ENCODE results near the gene GRP.

GRP gene
- long read RNA-seq, donor 1: 0 reads
- long read RNA-seq, donor 2: 0 reads
- long read RNA-seq, donor 3: 0 reads
- long read RNA-seq, donor 4: 0 reads
- long read RNA-seq, donor 5: 0 reads
- long read RNA-seq, donor 6: 0 reads
- long read RNA-seq, donor 7: 0 reads
- long read RNA-seq, donor 8: 0 reads

DNA sequence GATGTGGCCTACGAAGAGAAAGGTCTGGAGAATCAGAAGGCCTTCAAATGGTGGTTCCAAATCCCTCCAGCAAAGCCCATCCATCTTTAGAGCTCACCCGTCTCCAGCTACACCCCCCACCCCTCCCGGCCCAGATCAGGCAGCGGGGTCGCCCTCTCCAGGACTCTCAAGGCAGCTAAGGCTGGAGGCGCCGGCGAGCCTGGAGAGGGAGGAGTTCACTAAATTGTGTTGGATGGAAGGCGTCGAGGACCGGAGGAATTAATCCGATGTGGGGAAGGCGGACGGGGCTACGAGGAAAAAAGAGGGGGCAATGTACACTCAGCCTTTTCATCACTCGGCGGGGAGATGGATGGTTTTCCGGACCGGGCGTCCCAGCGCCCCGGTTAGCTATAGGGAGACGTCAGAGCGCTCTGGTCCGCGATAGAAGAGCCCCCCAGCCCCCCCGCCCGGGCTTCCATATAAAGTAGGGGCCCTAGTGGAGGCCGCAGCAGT, at the start of gene GRP:
GRP (plus strand) TSS at position 487 of the 492 bp plus-strand sequence. CDS start 108 bp downstream, outside the sequence.
- no peak for DNase-seq

DNA sequence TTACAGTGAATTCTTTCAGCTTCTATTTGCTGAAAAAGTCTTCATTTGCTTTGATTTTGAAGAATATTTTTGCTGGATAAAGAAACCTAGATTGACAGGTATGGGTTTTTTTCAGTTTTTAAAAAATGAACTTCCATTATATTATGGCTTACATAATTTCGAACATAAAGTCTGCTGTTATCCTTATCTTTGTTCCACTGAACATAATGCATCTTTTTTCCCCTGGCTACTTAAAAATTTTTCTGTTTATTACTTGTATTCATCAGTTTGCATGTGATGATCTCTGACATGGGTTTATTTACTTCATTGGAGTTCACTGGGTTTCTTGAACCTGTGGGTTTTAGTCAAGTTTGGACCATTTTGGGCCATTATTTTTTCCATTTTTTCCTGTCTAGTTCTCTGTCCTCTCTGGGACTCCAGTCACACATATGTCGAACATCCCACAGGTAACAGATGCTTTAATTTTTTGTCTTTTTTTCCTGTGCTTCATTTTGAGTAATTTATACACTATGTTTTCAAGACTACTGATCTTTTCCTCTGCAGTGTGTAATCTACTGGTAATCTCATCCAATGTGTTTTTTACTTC, 47.2 kb upstream of the GRP start:
- DNase-seq: no peak

DNA sequence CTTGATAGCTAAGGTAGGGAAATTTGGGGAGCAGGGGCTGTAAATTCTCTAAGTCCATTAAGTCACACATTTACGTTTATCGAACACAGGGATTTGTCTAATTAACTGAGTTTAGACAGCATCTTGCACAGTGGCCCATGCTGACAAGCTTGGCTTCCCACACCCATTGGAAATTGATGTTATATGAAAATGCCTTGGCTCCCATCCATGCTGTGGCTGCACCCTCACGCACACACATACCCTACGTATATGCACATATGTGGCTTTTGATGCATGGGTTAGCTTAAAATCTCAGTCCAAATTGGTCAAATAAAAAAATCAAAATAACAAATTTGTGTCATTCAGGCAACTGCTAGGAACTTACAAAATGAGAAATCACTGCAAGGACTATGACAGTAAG, 42.5 kb upstream of the GRP start:
- DNase-seq: no peak

DNA sequence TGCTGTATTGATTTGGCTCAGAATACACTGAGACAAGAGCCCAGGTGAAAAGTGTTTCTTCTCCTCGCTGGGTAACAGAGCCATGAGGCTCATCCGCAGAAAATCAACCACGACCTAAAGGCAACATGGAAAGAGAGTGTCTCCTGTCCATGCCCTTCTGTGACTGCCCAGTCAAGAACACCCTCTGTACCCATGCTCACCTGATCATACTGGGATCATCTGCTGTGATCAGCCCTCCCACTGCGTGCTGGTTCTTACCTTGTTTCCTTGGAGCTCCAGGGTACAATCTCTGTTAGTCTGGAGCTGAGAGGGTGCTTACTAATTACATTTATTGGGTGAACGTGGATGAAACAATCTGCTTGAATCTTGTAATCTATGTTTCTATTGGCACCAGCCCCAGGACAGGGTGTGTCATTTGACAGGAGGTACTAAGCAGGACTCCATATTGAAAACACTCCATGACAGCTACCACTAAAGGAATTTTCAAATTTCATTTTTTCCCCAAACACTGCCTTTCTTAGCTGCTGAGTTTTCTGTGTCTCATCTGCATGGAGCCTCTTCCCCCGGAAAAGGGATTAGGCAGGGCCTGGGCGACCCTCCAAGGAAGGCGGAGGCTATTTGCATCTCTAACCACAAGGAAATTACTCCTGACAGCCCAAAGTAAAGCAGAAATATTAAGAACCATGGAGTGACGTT, 39.7 kb upstream of the GRP start:
- DNase-seq: no peak

DNA sequence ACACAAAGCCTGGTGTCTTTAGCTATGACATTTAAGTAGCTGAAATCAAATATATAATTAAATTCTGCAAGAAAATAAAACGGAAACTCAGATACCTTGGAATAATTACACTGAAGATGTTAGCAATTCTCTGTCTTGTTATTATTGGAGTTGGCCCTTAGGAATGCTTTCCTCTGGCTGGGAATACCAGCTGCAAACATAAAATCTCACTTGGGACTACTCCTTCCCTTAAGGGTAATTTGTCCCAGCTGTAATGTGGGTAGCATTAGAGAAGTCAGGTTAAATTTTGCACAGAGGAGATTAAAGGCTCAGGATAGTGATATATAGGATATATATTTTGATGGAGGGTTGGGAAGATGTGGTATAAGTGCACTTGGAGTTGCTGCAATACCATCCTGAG, 37.3 kb upstream of the GRP start:
- no peak for DNase-seq

DNA sequence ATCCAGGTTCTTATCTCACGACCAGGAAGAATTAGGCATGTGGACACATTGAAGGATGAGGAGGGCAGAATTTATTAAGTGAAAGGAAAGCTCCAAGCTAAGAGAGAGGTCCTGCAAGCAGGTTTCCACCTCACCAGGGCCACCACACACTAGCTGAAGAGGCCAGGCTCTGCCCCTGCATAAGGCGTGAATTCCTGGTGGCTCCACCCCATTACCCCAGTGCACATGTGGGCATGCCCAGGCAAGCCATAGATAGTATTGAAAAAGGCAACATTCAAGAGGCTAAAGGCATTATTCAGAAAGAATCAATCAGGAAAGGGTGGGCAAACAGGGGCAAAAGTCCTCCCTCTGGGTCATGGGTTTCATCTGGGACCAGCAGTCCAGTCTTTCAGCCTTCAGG, 30.9 kb upstream of the GRP start:
- DNase-seq: no peak

DNA sequence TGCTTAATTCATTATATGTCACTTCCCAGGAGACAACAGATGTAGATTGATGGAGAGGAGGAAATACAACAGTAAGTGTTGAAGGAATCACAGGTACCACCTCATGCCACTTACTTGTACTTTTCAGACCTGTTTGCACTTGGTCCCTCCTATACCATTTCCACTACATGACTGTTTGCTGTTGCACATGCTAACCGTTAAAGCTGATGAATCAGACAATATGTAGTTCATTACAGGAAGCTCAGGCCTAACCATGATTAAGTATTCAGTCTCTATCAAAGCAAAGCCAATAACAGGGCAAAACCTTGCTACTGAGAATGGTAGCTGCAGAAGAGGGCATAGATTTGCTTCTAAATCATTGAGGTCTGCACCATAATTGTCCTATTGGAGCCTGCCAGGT, 30.2 kb upstream of the GRP start:
- no peak for DNase-seq

DNA sequence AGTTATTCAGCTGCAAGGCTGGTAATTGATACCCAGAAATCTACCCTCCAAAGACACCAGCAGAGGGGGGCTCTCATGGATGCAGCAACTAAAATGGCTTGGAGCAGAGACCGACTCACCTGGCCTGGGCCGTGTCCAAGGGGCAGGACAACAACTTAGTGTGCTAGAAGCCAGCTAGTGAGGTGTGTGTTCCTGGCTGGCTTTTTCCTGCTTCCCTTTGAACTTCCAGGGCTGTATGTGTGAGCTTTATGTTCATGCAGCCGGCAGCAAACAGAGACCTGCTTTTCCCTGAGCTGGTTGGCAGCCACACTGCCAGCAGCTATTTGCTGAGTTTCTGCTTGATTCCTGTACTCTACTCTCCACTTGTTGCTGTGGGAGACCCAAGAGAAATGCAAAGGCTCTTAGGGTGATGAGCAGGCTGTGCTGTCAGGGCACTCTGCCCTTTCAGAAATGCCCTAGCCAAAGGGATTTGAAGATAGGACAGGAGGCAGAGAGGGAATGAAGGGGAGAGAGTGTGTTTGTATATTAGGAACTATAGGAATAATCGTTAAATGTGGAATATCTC, 23.7 kb upstream of the GRP start:
- no peak for DNase-seq

DNA sequence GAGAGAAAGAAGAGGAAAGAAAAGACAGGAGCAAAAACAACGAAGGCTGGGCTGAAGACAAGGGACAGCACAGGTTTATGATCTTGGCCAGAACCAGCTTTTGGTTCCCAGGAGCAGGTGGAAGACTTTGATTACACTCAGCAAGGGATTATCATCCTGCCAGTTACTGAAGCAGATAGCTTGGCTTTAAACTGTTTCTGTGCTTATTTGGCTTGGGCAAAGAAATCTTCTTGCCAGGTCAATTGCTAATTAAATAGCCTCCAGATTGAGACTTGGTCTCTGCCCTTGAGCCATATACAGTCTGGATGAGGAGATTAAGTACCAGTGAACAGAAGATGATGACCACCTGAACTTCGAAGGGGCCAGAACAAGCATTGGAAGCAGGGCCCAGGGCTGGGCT, 22.3 kb upstream of the GRP start:
- no peak for DNase-seq

DNA sequence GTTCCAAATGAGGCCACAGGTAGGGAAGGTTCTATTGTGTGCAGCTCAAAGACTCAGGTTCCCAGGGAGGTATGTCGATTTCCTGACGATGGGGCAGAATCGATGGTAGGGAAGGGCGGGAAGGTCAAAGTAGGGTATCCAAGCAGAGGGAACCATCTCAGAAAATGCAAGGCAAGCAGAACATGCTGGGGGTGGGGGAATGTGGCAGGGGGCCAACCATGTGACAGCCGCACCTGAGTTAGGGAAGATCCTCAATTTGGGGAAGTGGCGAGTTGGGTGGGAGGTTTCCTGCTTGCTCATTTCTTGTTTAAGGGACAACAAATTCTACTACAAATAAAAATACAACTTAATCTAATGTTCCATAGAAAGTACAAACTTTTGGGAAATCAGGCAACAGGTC, 21.7 kb upstream of the GRP start:
- DNase-seq: no peak

DNA sequence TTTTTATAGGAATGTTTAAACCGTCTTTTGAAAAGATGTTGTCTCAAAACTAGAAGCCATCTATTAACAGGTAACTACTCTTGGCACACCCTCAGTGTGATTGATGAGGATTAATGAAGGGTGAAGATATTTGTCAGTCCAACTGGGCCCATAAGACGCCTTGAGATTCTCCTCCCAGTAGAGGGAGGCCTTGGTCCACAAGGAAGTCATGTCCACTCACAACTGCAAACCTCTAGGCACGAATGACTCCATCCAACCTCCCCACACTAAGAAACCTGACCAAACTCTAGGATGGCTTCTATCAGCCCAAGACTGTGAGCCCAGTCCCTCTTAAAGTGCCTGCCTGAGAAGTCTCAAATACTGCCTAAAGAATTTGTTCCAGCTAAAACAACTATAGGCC, 19.2 kb upstream of the GRP start:
- DNase-seq: no peak

DNA sequence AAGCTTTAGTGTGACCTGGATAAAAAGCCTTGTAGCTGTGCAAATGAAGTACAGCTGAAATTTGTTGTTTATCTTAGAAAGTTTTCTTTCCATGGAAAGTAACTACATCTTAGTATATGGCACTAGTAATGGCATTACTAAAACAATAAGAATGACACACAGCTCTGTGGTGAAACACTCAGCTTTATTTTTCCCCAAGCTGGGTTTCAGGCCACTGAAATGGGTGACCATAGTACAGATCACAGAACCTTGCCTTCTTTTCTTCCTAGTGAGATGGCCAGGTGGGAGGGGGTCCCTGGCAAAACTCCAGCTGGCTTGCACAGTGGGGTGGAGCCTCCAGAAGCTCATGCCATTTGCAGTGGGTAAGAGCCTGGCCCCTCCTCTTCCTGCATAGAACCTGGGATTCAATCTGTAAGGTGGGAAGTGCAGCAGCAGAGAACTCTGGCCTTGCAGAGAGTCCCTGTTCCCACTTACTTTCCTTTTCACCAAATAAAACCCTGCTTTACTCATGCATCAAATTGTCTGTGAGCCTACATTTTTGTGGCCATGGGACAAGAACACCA, 17.6 kb upstream of the GRP start:
- DNase-seq: no peak

DNA sequence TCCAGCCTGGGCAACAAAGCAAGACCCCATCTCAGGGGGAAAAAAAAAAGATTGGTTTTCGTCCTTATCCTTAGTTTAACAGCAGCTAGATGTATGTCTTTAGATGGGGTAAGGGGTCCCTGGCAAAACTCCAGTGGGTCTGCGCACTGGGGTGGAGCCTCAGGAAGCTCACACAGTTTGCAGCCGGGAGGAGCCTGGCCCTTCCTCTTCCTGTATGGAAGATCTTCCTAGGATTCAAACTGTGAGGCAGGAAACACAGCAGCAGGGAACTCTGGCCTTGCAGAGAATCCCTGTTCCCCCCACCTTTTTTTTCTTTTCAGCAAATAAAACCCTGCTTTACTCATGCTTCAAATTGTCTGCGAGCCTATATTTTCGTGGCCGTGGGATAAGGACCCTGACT, 12.5 kb upstream of the GRP start:
- no peak for DNase-seq

DNA sequence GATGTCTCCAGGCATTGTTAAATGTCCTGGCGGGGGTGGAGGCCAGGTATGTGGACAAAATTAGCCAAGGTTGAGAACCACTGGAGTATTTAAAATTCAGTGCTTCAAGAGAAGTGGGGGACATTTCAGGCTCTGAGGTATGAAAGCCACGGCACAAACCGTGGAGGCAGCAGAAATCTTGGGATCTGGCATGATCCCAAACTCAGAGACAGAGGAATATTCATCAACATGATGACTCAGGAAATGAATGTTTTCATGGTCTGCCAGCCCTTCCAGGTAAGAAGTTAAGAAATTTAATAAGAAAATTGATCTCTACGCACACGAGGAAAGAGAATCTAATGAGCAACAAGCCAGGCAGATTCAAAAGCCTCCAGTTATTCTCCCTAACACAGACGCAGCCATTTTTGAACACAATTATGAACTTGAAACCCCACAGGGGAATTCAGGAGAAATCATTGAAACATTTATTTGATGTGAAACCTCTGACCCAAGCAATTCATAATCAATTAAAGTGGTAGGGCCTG, 11.3 kb upstream of the GRP start:
- DNase-seq: no peak

DNA sequence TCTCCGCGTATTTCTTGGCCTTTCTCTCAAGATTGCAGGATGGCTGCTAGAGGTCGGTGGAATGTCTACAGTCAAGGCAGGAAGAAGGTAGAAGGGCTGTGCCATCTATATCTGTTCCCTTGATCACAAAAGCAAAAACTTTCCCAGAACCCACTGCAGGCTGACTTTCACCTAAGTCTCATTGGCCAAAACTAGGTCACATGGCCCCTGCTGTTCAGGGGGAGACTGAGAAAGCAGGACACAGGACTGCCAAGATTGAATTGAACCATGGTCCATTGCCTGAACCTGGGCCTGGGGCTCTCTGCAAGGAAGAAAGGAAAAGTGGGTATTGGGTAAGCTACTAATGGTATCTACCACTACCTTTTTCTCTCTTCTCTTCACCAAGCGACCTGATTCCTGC, 9.7 kb upstream of the GRP start:
- no peak for DNase-seq

DNA sequence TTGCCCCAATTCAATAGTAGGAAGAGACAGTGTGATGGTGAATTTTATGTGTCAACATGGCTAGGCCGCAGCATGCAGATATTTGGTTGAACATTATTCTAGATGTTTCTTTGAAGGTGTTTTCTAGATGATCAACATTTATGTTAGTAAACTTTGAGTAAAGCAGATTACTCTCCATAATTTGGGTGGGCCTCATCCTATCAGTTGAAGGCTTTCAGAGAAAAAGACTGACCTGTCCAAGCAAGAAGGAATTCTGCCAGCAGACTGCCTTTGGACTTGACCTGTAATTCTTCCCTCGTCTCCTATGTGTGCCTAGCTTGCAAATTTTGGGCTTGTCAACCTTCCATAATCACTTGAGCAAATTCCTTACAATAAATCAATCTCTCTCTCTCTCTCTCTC, 8.3 kb upstream of the GRP start:
- DNase-seq: no peak

DNA sequence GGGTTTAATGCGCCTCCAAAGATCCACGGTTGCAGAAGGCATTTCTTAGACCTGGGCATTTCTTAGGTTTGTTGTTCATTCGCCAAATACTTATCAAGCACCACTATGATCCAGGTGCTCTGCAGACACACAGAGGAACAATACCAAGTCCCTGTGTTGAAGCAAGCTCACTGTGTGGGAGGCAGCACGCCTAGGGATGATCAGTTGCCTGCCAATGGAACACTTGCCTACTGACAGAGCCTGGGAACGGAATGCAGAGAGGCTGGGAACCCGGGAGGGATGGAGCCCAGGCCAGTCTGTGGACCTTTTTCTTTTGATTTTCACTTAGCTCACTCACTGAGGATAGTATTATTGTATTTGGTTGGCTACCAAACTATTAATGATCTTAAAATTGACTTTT, 1.9 kb upstream of the GRP start:
- no peak for DNase-seq

DNA sequence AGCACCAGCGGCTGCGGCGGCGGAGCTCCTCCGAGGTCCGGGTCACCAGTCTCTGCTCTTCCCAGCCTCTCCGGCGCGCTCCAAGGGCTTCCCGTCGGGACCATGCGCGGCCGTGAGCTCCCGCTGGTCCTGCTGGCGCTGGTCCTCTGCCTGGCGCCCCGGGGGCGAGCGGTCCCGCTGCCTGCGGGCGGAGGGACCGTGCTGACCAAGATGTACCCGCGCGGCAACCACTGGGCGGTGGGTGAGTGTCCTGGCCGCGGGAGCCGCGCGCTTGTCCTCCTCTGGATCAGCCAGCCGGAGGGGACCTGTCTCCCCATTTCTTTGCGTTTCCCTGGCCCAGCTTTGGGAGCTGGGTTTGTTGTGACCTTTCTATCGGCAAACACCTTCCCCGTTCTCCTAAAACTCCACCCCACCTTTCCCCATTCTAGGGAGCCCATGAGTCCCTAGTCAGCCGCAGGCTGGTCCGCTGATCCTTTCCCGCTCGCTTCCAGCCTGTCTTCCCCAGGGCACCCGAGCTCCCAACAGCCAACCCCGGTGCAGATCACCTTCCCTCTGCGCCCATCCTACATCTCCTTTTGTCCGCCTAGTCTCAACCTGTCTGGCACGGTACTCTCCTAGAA, 316 bp downstream of the GRP start:
- DNase-seq: peak; percentile 59

DNA sequence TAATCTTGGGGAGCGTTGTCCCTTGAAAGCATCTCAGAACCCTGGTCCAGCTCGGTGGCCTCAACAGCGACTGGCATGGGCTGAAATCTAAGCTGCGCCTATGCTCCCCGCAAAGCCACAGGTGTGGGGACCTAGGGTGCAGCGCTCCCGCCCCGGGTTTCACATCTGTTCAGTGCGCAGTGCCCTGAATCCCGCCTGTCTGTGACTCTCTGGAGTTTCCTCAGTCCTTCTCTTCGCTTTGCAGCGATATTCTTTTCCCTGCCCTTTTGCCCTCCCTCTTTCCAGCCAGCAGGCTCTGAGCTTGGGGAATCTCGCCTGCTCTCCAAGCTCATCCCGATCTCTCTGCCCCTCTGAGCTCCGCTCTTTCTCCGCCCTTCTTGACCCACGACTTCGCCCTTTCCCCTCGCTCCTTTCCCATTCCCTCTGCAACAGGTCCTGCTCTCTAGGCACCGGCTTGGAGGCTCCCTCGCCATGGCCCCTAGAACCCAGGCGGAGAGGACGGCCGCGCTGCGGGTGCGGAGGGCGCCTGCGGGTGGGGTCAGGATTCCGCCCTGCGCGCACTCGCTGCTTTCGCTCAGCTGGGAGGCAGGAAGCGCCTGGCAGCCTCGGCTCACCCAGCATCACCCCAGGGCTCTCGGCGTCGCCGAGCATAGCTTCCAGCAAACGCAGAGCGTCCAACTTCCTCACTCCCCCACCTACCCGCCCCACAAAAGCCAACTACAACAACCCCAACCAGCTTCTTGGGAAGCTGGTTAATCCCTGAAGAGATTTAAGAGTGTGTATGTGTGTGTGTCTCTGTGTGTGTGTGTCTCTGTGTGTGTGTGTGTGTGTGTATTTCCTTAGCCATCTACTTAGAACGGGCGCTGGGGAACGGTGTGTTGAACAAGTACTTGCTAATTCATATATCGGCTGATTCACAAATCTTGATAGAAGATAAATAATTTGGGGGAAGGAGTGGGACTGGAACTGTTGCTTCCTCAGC, 1.1 kb downstream of the GRP start:
- DNase-seq: peak; percentile 38

DNA sequence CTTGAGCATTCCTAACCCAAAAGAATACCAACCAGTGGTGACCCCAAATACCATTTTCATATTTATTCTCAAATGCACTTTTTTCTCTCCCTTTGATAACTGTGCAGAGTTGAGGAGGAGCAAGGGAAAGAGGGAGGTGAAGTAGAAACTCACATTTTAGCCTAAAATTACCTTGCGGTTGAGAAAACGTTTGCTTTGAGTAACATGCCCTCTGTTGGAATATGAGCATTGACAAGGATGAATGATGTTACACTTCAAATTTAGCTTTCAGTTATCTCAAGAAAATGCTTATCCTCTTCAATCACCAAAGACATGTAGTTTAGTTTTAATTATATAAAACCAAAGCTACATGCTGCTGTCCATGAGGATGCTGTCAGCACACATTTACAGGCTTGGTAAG, 2.4 kb downstream of the GRP start:
- DNase-seq: no peak

DNA sequence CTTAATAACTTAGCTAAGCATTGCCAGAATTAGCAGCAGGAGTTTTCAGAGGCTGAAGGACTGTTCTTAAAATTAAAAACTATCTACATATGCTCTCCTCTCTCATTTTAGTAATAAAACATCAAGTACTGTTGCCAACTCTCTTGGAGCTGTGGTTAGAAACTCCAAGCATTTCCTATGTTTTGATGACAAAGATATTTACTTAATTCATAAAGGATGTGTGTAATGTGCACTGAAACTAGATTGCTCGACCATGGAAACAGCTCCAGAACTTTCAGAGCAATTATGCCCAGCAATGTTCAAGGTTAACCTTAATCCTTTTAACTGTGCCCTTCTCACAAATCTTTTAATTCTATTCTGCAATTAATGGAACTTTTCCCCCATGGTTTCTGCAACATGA, 8.4 kb downstream of the GRP start:
- no peak for DNase-seq
